GM03348 (cell line): Measurements from ENCODE around the gene NLRP13.

Experiments
- DNase-seq: peaks from one replicate; pipeline ENCODE4 v3.0.0; 2012; ENCODE audit warnings: low spot score

Gene NLRP13

DNA sequence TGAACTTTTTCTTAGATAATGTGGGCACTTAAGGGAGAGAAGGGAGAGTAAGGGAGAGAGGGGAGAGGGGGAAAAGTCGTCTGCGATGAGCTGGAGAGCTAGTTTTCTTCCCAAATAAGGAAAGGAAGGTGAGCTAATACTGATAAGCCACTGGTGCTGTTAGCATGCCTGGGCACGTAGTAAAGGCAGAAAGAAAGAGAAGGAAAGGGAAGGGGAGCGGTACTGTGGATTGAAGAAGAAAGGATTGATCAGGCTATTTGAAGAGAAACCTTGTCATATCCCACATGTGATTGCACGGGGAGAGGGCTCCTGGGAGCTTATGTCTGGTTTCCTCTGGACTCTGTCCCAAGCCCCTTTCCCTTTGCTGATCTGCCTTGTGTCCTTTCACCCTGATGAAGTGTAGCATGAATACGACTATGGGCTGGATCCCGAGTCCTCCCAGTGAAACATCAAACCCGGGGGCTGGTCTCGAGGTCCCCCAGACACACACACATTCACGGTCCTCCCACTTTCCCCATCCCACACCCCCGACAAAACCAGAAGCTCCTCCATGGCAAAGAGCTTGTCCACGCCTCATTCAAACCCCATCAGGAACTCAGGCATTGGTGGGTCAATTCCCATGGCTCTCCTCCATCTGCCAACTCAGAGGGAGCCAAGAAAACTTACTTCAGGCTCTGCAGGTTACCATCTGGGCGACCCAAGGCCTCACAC lies 30.6 kb downstream of the NLRP13 start:
- DNase-seq, result no peak

DNA sequence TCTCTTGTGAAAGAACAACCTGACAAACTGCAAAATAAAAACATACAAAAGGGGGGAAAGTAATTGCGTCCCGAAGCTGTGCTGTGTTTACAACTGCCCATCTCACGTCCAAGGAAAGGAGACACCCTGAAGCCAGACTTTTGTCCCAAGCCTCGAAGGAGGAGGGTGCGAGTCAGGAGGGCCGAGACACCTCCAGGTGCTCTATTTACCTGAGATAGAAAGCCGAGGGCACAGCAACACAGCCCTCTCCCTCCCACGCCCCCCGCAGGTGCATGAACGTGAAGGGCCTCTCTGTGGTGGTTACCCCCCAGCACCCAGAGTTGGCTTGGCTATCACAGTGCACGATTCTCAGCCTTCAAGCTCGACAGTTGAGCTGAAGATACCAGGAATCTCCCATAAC lies 33.2 kb downstream of the NLRP13 start:
- DNase-seq, result no peak

GRCh38 chr19:55882626-55883025 lies 49.5 kb downstream of the NLRP13 start:
- DNase-seq, result no peak

GRCh38 chr19:55877211-55877610 lies 54.9 kb downstream of the NLRP13 start:
- no peak for DNase-seq

GRCh38 chr19:55870736-55871135 lies 61.4 kb downstream of the NLRP13 start:
- DNase-seq, result no peak

DNA sequence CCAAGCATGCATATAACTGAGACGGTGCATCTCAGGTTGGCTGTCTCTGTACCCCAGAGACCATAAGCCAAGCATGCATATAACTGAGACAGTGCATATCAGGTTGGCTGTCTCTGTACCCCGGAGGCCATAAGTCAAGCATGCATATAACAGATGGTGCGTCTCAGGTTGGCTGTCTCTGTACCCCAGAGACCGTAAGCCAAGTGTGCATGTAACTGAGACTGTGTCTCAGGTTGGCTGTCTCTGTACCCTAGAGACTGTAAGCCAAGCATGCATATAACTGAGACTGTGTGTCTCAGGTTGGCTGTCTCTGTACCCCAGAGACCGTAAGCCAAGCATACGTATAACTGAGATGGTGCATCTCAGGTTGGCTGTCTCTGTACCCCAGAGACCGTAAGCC lies 65.0 kb downstream of the NLRP13 start:
- DNase-seq, result no peak

DNA sequence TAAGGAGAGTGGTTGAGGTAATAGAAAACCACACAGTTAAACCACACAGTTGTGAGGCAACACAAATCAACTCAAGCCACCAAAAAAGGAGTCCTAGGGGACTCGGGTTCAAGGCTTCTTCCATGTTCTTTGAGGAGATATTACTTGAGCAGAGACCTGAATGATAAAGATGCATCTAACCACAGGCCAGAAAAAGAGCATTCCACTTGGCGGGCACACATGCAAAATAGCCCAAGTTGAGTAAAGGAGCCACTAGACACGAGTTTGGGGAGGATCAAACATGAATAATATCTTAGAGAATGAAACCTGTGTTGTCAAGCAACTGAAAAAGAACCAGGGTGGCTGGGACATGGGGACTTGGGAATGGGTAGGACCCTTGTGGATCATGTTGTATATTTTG lies 65.6 kb downstream of the NLRP13 start:
- no peak for DNase-seq

- DNase-seq, result no peak
Measured at GRCh38 chr19:55858969-55859368, 73.2 kb downstream of the NLRP13 start.

GRCh38 chr19:55858401-55858800 lies 73.7 kb downstream of the NLRP13 start:
- DNase-seq, result no peak

GRCh38 chr19:55857974-55858373 lies 74.2 kb downstream of the NLRP13 start:
- DNase-seq, result no peak

DNA sequence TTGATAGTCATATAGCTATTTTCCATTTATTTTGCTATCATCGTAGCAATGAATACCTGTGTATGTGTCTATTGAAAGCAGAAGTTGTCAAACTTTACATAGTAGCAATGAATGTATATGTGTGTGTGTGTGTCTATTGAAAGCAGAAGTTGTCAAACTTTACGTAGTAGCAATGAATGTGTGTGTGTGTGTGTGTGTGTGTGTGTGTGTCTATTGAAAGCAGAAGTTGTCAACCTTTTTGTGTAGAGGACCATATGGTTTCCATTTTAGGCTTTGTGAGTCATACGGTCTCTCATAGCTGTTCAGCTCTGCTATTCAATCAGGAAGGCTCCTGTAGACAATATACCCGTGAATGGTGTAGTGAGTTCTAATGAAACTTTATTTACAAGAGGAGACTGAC lies 75.0 kb downstream of the NLRP13 start:
- no peak for DNase-seq

- no peak for DNase-seq
Measured at GRCh38 chr19:55855160-55855559, 77.0 kb downstream of the NLRP13 start.
